ENCODE results near the gene CXCL1.

Gene CXCL1

DNA sequence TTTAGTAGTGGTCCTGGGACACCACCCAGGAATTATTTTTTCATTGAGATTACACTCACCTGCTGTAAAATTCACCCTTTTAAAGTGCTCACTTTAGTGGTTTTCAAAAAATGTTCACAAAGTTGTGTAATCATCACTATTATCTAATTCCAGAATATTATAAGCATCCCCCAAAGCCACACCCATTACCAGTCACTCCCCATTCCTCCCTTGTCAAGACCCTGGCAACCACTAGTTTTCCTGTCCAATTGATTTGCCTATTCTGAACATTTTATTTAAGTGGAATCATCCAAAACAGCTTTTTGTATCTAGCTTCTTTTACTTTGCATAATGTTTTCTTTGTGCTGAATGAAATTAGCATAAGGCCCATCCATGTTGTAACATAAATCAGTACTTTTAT lies 45.4 kb upstream of the CXCL1 start:
- ATAC-seq (ENCODE audit: low read depth) (no peak), DNase-seq (ENCODE audit: low spot score) (no peak)

DNA sequence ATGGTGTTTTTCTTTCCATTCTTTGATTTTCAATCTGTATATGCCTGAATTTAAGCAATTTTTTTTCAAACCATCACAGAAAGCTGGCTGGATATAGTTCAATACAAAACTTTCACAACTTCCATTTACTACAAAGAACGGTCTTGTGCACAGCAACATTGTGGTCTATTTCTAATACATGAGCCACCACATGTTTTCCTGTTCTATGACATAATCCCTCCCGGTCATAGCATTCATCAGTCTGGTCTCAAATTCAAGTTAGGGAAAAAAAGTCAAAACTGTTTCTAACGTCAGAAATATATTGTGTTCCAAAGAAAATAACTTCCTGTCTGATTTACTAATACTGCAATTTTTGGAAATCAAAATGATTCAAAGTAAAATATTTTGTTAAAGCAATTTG lies 40.2 kb upstream of the CXCL1 start:
- no peaks in the 10 kb centered on the region for H3K9me3 ChIP-seq (ENCODE audit: severe bottlenecking)
- ATAC-seq (ENCODE audit: low read depth): no peak
- TF ChIP-seq, protein P1, sequence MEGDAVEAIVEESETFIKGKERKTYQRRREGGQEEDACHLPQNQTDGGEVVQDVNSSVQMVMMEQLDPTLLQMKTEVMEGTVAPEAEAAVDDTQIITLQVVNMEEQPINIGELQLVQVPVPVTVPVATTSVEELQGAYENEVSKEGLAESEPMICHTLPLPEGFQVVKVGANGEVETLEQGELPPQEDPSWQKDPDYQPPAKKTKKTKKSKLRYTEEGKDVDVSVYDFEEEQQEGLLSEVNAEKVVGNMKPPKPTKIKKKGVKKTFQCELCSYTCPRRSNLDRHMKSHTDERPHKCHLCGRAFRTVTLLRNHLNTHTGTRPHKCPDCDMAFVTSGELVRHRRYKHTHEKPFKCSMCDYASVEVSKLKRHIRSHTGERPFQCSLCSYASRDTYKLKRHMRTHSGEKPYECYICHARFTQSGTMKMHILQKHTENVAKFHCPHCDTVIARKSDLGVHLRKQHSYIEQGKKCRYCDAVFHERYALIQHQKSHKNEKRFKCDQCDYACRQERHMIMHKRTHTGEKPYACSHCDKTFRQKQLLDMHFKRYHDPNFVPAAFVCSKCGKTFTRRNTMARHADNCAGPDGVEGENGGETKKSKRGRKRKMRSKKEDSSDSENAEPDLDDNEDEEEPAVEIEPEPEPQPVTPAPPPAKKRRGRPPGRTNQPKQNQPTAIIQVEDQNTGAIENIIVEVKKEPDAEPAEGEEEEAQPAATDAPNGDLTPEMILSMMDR (IDR thresholded peaks at IDR 0.05; ENCODE audit: poor library complexity, severe bottlenecking): no peak
- no peak overlapping the region for H3K27ac ChIP-seq (ENCODE audit: poor library complexity, severe bottlenecking)
- no peaks in the 10 kb centered on the region for H3K36me3 ChIP-seq (ENCODE audit: low read depth)
- no peak for DNase-seq (ENCODE audit: low spot score)
- no peaks in the 10 kb centered on the region for H3K27me3 ChIP-seq (ENCODE audit: insufficient read depth, poor library complexity, severe bottlenecking)
- peaks cover 7% of the 10 kb centered on the region for H3K4me1 ChIP-seq (ENCODE audit: insufficient read depth, poor library complexity, severe bottlenecking)
- H3K4me3 ChIP-seq (ENCODE audit: severe bottlenecking): no peak overlapping the region

More for the DNA sequence above, 45.4 kb upstream of the CXCL1 start:
- H3K4me1 ChIP-seq (ENCODE audit: insufficient read depth, poor library complexity, severe bottlenecking): peaks cover 7% of the 10 kb centered on the region
- no peaks in the 10 kb centered on the region for H3K36me3 ChIP-seq (ENCODE audit: low read depth)
- H3K27ac ChIP-seq (ENCODE audit: poor library complexity, severe bottlenecking): no peak overlapping the region
- no peak overlapping the region for H3K4me3 ChIP-seq (ENCODE audit: severe bottlenecking)
- no peaks in the 10 kb centered on the region for H3K9me3 ChIP-seq (ENCODE audit: severe bottlenecking)
- TF ChIP-seq, protein P1 (IDR thresholded peaks at IDR 0.05; ENCODE audit: poor library complexity, severe bottlenecking): no peak
- no peaks in the 10 kb centered on the region for H3K27me3 ChIP-seq (ENCODE audit: insufficient read depth, poor library complexity, severe bottlenecking)

DNA sequence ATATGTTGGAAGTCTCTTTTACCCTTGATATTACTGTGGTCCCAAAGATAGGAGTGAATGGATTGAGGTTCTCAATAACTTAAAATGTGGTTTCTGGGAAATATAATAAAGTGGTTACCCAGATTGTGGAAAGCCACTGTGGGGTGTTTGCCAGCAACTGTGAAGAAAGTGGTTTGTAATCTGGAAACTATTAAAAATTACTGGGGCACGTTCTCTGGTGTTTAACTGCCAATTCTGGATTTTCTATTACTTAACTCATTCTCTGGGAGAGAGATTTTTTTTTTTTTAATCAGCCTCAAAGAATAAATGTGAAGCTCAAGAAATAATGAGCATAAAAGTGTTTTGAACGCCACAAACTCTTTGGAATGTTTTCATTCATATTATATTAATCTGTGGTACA lies 37.6 kb upstream of the CXCL1 start:
- ATAC-seq (ENCODE audit: low read depth) (no peak), DNase-seq (ENCODE audit: low spot score) (no peak)
- no peaks in the 10 kb centered on the region for H3K9me3 ChIP-seq (ENCODE audit: severe bottlenecking)

DNA sequence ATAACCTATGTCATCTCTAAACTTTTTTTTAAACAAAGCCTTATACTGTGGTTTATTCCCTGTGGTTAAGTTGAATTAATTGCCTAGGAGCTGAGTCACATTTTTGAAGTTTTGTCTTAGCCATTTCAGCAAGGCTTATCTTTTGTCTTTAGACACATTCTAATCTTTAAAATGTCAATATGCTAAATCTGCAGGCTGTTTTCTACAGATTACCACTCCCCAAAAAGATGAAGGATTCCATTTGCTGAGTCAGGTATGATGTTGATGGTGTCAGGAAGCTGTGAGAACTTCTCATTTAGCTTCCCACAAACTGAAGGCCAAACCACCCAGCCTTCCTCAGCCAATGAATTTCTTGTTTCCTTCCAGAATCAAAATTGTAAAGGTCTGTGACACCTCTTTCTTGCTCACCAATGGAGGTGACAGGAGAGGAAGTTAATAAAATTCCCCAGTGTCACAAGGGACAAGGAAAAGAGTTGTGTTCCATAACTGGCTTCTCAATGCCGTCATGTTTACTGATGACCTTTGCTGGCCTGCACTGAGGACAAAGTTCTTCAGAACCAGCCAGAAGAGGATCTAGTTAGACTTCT lies 36.4 kb upstream of the CXCL1 start:
- ATAC-seq (ENCODE audit: low read depth): peak; percentile 54
- H3K27me3 ChIP-seq (ENCODE audit: insufficient read depth, poor library complexity, severe bottlenecking): no peaks in the 10 kb centered on the region
- no peak overlapping the region for H3K4me3 ChIP-seq (ENCODE audit: severe bottlenecking)
- no peaks in the 10 kb centered on the region for H3K36me3 ChIP-seq (ENCODE audit: low read depth)
- H3K27ac ChIP-seq (ENCODE audit: poor library complexity, severe bottlenecking): peak overlapping the region; percentile 21
- DNase-seq (ENCODE audit: low spot score): no peak
- TF ChIP-seq, protein P1 (IDR thresholded peaks at IDR 0.05; ENCODE audit: poor library complexity, severe bottlenecking): no peak
- peaks cover 9% of the 10 kb centered on the region for H3K4me1 ChIP-seq (ENCODE audit: insufficient read depth, poor library complexity, severe bottlenecking)
- H3K9me3 ChIP-seq (ENCODE audit: severe bottlenecking): no peaks in the 10 kb centered on the region

More for the DNA sequence above, 37.6 kb upstream of the CXCL1 start:
- Histone ChIP-seq H3K27ac (ENCODE audit: poor library complexity, severe bottlenecking) (peak overlapping the region; percentile 21), H3K4me1 (ENCODE audit: insufficient read depth, poor library complexity, severe bottlenecking) (peaks cover 4% of the 10 kb centered on the region), H3K4me3 (ENCODE audit: severe bottlenecking) (no peak overlapping the region), H3K36me3 (ENCODE audit: low read depth) (no peaks in the 10 kb centered on the region), H3K27me3 (ENCODE audit: insufficient read depth, poor library complexity, severe bottlenecking) (no peaks in the 10 kb centered on the region)
- TF ChIP-seq, protein P1 (IDR thresholded peaks at IDR 0.05; ENCODE audit: poor library complexity, severe bottlenecking): no peak
